Loucy (cell line): ENCODE results near the gene ANAPC15.

Experiments used
- H2AFZ ChIP-seq: fragments of 200-600 bp; sonication (generic); 2 replicates; pipeline ENCODE4 v1.6.0; 2016; ENCODE audit warnings: antibody characterized with exemption, mild to moderate bottlenecking, low read length, moderate library complexity
- H3F3A ChIP-seq: fragments of 200-600 bp; 2 replicates; pipeline ENCODE4 v1.6.0; 2016; ENCODE audit warnings: antibody characterized with exemption, low read depth, mild to moderate bottlenecking
- H3K27me3 ChIP-seq: fragments of 200-600 bp; sonication (generic); 2 replicates; pipeline ENCODE4 v1.6.1; 2014; ENCODE audit warnings: low read length, mild to moderate bottlenecking; ENCODE audit not compliant: insufficient read depth, poor library complexity, severe bottlenecking
- H3K36me3 ChIP-seq: fragments of 200-600 bp; sonication (generic); 2 replicates; pipeline ENCODE4 v1.6.1; 2016; ENCODE audit warnings: low read length; ENCODE audit not compliant: insufficient read depth
- H3K4me1 ChIP-seq: fragments of 200-600 bp; sonication (generic); 2 replicates; pipeline ENCODE4 v1.5.1; 2014; ENCODE audit warnings: low read length, mild to moderate bottlenecking; ENCODE audit not compliant: insufficient read depth, poor library complexity, severe bottlenecking
- H3K4me2 ChIP-seq: fragments of 200-600 bp; sonication (generic); 2 replicates; pipeline ENCODE4 v1.6.0; 2014; ENCODE audit warnings: antibody characterized with exemption, low read length, low read depth, mild to moderate bottlenecking; ENCODE audit not compliant: poor library complexity, severe bottlenecking
- H3K4me3 ChIP-seq: fragments of 200-600 bp; sonication (generic); 2 replicates; pipeline ENCODE4 v1.5.1; 2014; ENCODE audit warnings: low read length, mild to moderate bottlenecking, mixed read lengths; ENCODE audit not compliant: poor library complexity, severe bottlenecking
- H3K79me2 ChIP-seq: fragments of 200-600 bp; sonication (generic); 2 replicates; pipeline ENCODE4 v1.6.1; 2014; ENCODE audit warnings: low read length; ENCODE audit not compliant: insufficient read depth
- H3K9ac ChIP-seq: fragments of 200-600 bp; sonication (generic); 2 replicates; pipeline ENCODE4 v1.6.0; 2014; ENCODE audit warnings: mild to moderate bottlenecking, low read depth, low read length, moderate library complexity; ENCODE audit not compliant: poor library complexity, severe bottlenecking
- H3K9me2 ChIP-seq: fragments of 200-600 bp; sonication (generic); replicated peaks from 2 replicates; pipeline ENCODE4 v1.6.1; 2016; ENCODE audit warnings: low read depth, low read length, mixed read lengths
- H3K9me3 ChIP-seq: fragments of 200-600 bp; sonication (generic); 2 replicates; pipeline ENCODE4 v1.6.1; 2014; ENCODE audit warnings: mild to moderate bottlenecking, antibody characterized with exemption, low read length, low read depth; ENCODE audit not compliant: insufficient read depth
- H4K20me1 ChIP-seq: fragments of 200-600 bp; sonication (generic); 2 replicates; pipeline ENCODE4 v1.6.0; 2014; ENCODE audit warnings: antibody characterized with exemption, low read length, mild to moderate bottlenecking; ENCODE audit not compliant: insufficient read depth, poor library complexity, severe bottlenecking
- EZH2phosphoT487 ChIP-seq: fragments of 200-600 bp; IDR thresholded peaks from 2 replicates; pipeline ENCODE4 v1.6.1; 2018; ENCODE audit warnings: antibody characterized with exemption, mild to moderate bottlenecking, moderate library complexity, borderline replicate concordance
- TF ChIP-seq, protein P1 (sequence below): fragments of 200-600 bp; sonication (generic); conservative IDR thresholded peaks from 2 replicates; pipeline ENCODE4 v1.5.1; 2014; ENCODE audit warnings: mild to moderate bottlenecking, antibody characterized with exemption, low read length

The ANAPC15 gene

DNA sequence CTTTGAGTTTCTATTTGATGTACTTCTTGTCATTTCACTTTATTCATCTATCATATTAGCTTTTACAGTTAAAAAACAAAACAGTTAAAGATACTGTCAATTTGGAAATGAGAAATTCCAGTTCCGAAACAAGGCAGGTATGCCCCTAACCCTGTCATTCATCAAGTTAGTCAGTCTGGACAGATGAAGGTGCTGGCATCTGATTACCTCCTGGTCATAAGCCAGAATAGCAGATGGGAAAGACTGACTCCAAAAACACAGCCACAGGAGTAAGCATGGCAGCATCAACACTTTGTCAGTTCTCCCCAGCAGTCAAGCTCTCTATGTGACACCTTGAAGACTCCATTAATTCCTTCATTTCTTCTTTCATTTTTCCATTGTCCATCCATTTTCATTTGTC lies 27.5 kb downstream of the ANAPC15 start:
- H3K79me2 ChIP-seq: peaks cover 4% of the 10 kb centered on the region
- no peaks in the 10 kb centered on the region for H3F3A ChIP-seq
- no peaks in the 10 kb centered on the region for H3K9me2 ChIP-seq
- peaks cover 11% of the 10 kb centered on the region for H3K4me1 ChIP-seq
- H3K27me3 ChIP-seq: no peaks in the 10 kb centered on the region
- H2AFZ ChIP-seq: no peak overlapping the region
- no peak overlapping the region for H3K9ac ChIP-seq
- H4K20me1 ChIP-seq: peaks cover 1% of the 10 kb centered on the region
- no peak overlapping the region for H3K4me3 ChIP-seq
- H3K9me3 ChIP-seq: no peaks in the 10 kb centered on the region
- TF ChIP-seq, protein P1, sequence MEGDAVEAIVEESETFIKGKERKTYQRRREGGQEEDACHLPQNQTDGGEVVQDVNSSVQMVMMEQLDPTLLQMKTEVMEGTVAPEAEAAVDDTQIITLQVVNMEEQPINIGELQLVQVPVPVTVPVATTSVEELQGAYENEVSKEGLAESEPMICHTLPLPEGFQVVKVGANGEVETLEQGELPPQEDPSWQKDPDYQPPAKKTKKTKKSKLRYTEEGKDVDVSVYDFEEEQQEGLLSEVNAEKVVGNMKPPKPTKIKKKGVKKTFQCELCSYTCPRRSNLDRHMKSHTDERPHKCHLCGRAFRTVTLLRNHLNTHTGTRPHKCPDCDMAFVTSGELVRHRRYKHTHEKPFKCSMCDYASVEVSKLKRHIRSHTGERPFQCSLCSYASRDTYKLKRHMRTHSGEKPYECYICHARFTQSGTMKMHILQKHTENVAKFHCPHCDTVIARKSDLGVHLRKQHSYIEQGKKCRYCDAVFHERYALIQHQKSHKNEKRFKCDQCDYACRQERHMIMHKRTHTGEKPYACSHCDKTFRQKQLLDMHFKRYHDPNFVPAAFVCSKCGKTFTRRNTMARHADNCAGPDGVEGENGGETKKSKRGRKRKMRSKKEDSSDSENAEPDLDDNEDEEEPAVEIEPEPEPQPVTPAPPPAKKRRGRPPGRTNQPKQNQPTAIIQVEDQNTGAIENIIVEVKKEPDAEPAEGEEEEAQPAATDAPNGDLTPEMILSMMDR: no peak
- no peak for TF ChIP-seq EZH2phosphoT487
- H3K4me2 ChIP-seq: no peak overlapping the region
- no peaks in the 10 kb centered on the region for H3K36me3 ChIP-seq

GRCh38 chr11:72084076-72084475 lies 28.4 kb downstream of the ANAPC15 start:
- Histone ChIP-seq H3K4me2 (no peak overlapping the region), H3K9me3 (no peaks in the 10 kb centered on the region), H4K20me1 (peaks cover 9% of the 10 kb centered on the region), H3K4me3 (no peak overlapping the region), H3K9me2 (no peaks in the 10 kb centered on the region), H3K36me3 (no peaks in the 10 kb centered on the region), H3K4me1 (peaks cover 15% of the 10 kb centered on the region), H3K9ac (no peak overlapping the region), H3F3A (no peaks in the 10 kb centered on the region), H3K27me3 (no peaks in the 10 kb centered on the region), H2AFZ (no peak overlapping the region), H3K79me2 (peaks cover 12% of the 10 kb centered on the region)
- TF ChIP-seq EZH2phosphoT487: no peak
- TF ChIP-seq, protein P1: no peak

DNA sequence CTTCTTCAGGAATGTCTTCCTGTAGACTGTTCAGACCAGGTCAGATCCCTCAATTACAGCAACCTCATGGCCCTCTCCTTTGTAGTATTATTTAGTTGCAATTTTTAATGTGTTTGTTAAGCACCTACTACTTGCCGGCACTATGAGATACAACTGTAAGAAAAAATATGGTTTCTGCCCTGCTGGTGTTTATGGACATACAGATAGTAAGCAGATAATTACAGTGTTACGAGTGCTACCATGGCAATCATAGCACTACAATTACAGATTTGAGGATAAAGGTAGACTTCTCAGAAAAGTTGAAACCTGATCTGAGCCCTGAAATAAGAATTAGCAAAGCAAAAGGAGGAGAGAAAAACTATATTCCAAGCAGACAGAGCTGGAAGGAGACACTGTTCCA lies 29.1 kb downstream of the ANAPC15 start:
- TF ChIP-seq, protein P1: no peak
- TF ChIP-seq EZH2phosphoT487: no peak
- H3K4me2 ChIP-seq: no peak overlapping the region
- H3K9me2 ChIP-seq: no peaks in the 10 kb centered on the region
- H2AFZ ChIP-seq: no peak overlapping the region
- H3K4me3 ChIP-seq: no peak overlapping the region
- no peaks in the 10 kb centered on the region for H3F3A ChIP-seq
- peaks cover 22% of the 10 kb centered on the region for H3K4me1 ChIP-seq
- H3K79me2 ChIP-seq: peaks cover 19% of the 10 kb centered on the region
- no peaks in the 10 kb centered on the region for H3K36me3 ChIP-seq
- H3K27me3 ChIP-seq: no peaks in the 10 kb centered on the region
- no peaks in the 10 kb centered on the region for H3K9me3 ChIP-seq
- H3K9ac ChIP-seq: no peak overlapping the region
- H4K20me1 ChIP-seq: peaks cover 16% of the 10 kb centered on the region
